Inflammatory macrophage (primary cell): ENCODE results near the gene ARMH4.

Experiments
- DNase-seq, 2 donors: peaks; one replicate each; pipeline ENCODE4 v3.0.0-alpha.2; 2020 to 2022

The ARMH4 gene

GRCh38 chr14:57960946-57961785 lies 190.8 kb downstream of the ARMH4 start:
- no peak for DNase-seq

- DNase-seq, result no peak
These were observed 194.6 kb downstream of the ARMH4 start for GRCh38 chr14:57957441-57957840.
